Prostate gland (tissue), 2 donors: ENCODE data around the gene ARHGAP32. TPM values are rescaled to one million over a fixed set of nuclear protein-coding genes. Genes with fewer than 3 reads are reported as not detected.

Source experiments
- DNase-seq: peaks from one replicate; pipeline ENCODE4 v3.0.0-alpha.2; 2019; ENCODE audit warnings: low spot score
- H3K27ac ChIP-seq, 2 donors: fragments of 200-600 bp; sonication (generic); 2 replicates each; pipeline ENCODE4 v1.5.1; 2017 to 2019
- H3K27me3 ChIP-seq: fragments of 200-600 bp; sonication (generic); replicated peaks from 2 replicates; pipeline ENCODE4 v1.5.1; 2019; ENCODE audit not compliant: insufficient read depth
- H3K36me3 ChIP-seq, 2 donors: fragments of 200-600 bp; sonication (generic); 1 replicate in 1 of 2; 2 replicates in 1 of 2; pipeline versions ENCODE4 v1.5.1 to v1.8.1; 2017 to 2019
- H3K4me1 ChIP-seq: fragments of 200-600 bp; sonication (generic); replicated peaks from 2 replicates; pipeline ENCODE4 v1.5.1; 2019
- H3K4me3 ChIP-seq, 2 donors: fragments of 200-600 bp; sonication (generic); 2 replicates each; pipeline ENCODE4 v1.5.1; 2017 to 2019
- H3K9me3 ChIP-seq: fragments of 200-600 bp; sonication (generic); 2 replicates; pipeline ENCODE4 v1.5.1; 2017
- POLR2A ChIP-seq: fragments of 450-650 bp; IDR thresholded peaks from one replicate; pipeline ENCODE4 v1.6.1; 2016; ENCODE audit warnings: antibody characterized with exemption, mild to moderate bottlenecking
- POLR2AphosphoS5 ChIP-seq: sonication (generic); formaldehyde crosslinking; IDR thresholded peaks from one replicate; pipeline ENCODE4 v1.6.1; 2017; ENCODE audit warnings: antibody characterized with exemption
- WGBS: methylation state at CpG from one replicate; pipeline ENCODE4 v1.1.5; 2018; 5-methylcytosine and 5-hydroxymethylcytosine counted together
- intact Hi-C: fragments of 100-400 bp; cut with DNase I; formaldehyde crosslinking; loops from one replicate; pipeline ENCODE4 v1.14.2; 2022
- total RNA-seq, 2 donors: library from RNA; depleted of rRNA; stranded (reverse); fragments of >200 nt; gene quantifications; one replicate each; pipeline ENCODE4 v1.1.0, GENCODE V29; 2016
- TF ChIP-seq, protein P1 (sequence below), 4 experiments: fragments of 200-600 bp in 2 of 4; fragments of 450-650 bp in 2 of 4; sonication (generic) in 2 of 4; IDR thresholded peaks; 1 replicate in 3 of 4; 2 replicates in 1 of 4; pipeline ENCODE4 v1.5.1; 2016 to 2019; ENCODE audit warnings: antibody characterized with exemption in 4 of 4, mild to moderate bottlenecking in 2 of 4, moderate library complexity in 2 of 4

The ARHGAP32 gene
- 10 to 100 TPM; 20.8 to 42.6 TPM for total RNA-seq

- Histone ChIP-seq H3K9me3 (no peaks in the 10 kb centered on the region), H3K27ac (peak within 1 kb of the TSS in 1 of 2 donors; percentile 23), H3K27me3 (no peaks in the 10 kb centered on the region), H3K4me3 (no peak within 1 kb of the TSS), H3K4me1 (peaks cover 4% of the 10 kb centered on the region), H3K36me3 (no peaks in the 10 kb centered on the region)
- DNase-seq, result no peak
- 31% methylated on average over 2 of the region's 2 CpGs for WGBS
- TF ChIP-seq POLR2AphosphoS5, result no peak
- TF ChIP-seq POLR2A, result no peak
- TF ChIP-seq, protein P1, sequence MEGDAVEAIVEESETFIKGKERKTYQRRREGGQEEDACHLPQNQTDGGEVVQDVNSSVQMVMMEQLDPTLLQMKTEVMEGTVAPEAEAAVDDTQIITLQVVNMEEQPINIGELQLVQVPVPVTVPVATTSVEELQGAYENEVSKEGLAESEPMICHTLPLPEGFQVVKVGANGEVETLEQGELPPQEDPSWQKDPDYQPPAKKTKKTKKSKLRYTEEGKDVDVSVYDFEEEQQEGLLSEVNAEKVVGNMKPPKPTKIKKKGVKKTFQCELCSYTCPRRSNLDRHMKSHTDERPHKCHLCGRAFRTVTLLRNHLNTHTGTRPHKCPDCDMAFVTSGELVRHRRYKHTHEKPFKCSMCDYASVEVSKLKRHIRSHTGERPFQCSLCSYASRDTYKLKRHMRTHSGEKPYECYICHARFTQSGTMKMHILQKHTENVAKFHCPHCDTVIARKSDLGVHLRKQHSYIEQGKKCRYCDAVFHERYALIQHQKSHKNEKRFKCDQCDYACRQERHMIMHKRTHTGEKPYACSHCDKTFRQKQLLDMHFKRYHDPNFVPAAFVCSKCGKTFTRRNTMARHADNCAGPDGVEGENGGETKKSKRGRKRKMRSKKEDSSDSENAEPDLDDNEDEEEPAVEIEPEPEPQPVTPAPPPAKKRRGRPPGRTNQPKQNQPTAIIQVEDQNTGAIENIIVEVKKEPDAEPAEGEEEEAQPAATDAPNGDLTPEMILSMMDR (IDR thresholded peaks at IDR 0.05), result no peak
- intact Hi-C loops, result no loop called here
Observed at GRCh38 chr11:129192150-129192549, at the start of gene ARHGAP32. Gene ARHGAP32 (minus strand): TSS chr11:129192325. CDS start chr11:129192198, 127 bp downstream.

- TF ChIP-seq, protein P1 (IDR thresholded peaks at IDR 0.05), result no peak
- no peak for TF ChIP-seq POLR2AphosphoS5
- no peak for TF ChIP-seq POLR2A
- intact Hi-C loops, result no loop called here
- no peak overlapping the region for H3K4me3 ChIP-seq
- 99% methylated on average over 2 of the region's 2 CpGs for WGBS
- no peak overlapping the region for H3K27ac ChIP-seq
- no peaks in the 10 kb centered on the region for H3K4me1 ChIP-seq
- DNase-seq, result no peak
- H3K9me3 ChIP-seq, result no peaks in the 10 kb centered on the region
- H3K27me3 ChIP-seq, result no peaks in the 10 kb centered on the region
- no peaks in the 10 kb centered on the region for H3K36me3 ChIP-seq
Observed at GRCh38 chr11:129239207-129239606, 47.1 kb upstream of the ARHGAP32 start.

GRCh38 chr11:129237880-129238638, 45.9 kb upstream of the ARHGAP32 start:
- no peak for DNase-seq
- Histone ChIP-seq H3K27me3 (no peaks in the 10 kb centered on the region), H3K4me3 (no peak overlapping the region), H3K4me1 (no peaks in the 10 kb centered on the region), H3K27ac (no peak overlapping the region), H3K36me3 (no peaks in the 10 kb centered on the region), H3K9me3 (no peaks in the 10 kb centered on the region)
- intact Hi-C loops, result no loop called here
- 95% methylated on average over 3 of the region's 3 CpGs for WGBS
- no peak for TF ChIP-seq POLR2A
- TF ChIP-seq, protein P1 (IDR thresholded peaks at IDR 0.05), result no peak
- no peak for TF ChIP-seq POLR2AphosphoS5

DNA sequence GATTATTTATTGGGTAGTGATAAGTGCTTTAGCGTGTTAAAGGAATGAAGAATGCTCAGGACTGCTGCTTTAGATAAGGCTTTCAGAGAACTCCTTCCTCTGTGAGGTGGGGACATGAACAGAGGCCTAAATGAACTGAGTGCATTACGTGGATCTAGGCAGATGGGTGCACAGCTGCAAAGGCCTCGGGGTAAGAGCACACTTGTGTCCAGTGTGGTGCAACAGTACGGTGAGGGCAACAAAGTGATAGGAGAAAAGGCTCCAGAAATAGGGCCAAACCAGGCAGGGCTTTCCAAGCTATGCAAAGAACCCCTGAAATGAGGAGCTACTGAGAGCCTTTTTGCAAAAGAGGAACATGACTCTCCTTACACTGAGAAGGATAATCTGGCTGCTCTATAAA, 45.3 kb upstream of the ARHGAP32 start:
- H3K9me3 ChIP-seq, result no peaks in the 10 kb centered on the region
- 97% methylated on average over 4 of the region's 4 CpGs for WGBS
- no peak overlapping the region for H3K27ac ChIP-seq
- no peak for DNase-seq
- H3K4me3 ChIP-seq, result no peak overlapping the region
- TF ChIP-seq, protein P1 (IDR thresholded peaks at IDR 0.05), result no peak
- TF ChIP-seq POLR2A (no peak), POLR2AphosphoS5 (no peak)
- H3K36me3 ChIP-seq, result no peaks in the 10 kb centered on the region
- intact Hi-C loops, result no loop called here
- no peaks in the 10 kb centered on the region for H3K4me1 ChIP-seq
- H3K27me3 ChIP-seq, result no peaks in the 10 kb centered on the region

- intact Hi-C loops, result no loop called here
- no peaks in the 10 kb centered on the region for H3K4me1 ChIP-seq
- no peaks in the 10 kb centered on the region for H3K27me3 ChIP-seq
- H3K9me3 ChIP-seq, result no peaks in the 10 kb centered on the region
- H3K27ac ChIP-seq, result no peak overlapping the region
- WGBS, result 94% methylated on average over 1 of the region's 1 CpG
- TF ChIP-seq, protein P1 (IDR thresholded peaks at IDR 0.05), result no peak
- TF ChIP-seq POLR2A, result no peak
- TF ChIP-seq POLR2AphosphoS5, result no peak
- H3K4me3 ChIP-seq, result no peak overlapping the region
- DNase-seq, result no peak
- H3K36me3 ChIP-seq, result no peaks in the 10 kb centered on the region
Observed at GRCh38 chr11:129236850-129237249, 44.7 kb upstream of the ARHGAP32 start.
